ENCODE measurements around the gene ERF.
A peak's percentile ranks its signal among the peaks of the same experiment; 100 is the strongest.
"Not testable (repeated sequence)": the region's sequence is repeated elsewhere in the genome, so short reads cannot be mapped to it uniquely, and the experiment has no call there.

The ERF gene

GRCh38 chr19:42275517-42275916 lies 20.6 kb upstream of the ERF start:
- DNase-seq (ENCODE audit: low spot score), result no peak

- DNase-seq (ENCODE audit: low spot score), result peak; percentile 76
Observed at GRCh38 chr19:42275103-42275502, 20.2 kb upstream of the ERF start.

GRCh38 chr19:42274065-42274682 lies 19.2 kb upstream of the ERF start:
- DNase-seq (ENCODE audit: low spot score), result no peak

GRCh38 chr19:42273407-42274064 lies 18.6 kb upstream of the ERF start:
- no peak for DNase-seq (ENCODE audit: low spot score)

- no peak for DNase-seq (ENCODE audit: low spot score)
Observed at GRCh38 chr19:42272989-42273406, 18.1 kb upstream of the ERF start.

GRCh38 chr19:42272535-42272897 lies 17.6 kb upstream of the ERF start:
- no peak for DNase-seq (ENCODE audit: low spot score)

- no peak for DNase-seq (ENCODE audit: low spot score)
Observed at GRCh38 chr19:42271861-42272534, 17.1 kb upstream of the ERF start.

- peak; percentile 54 for DNase-seq (ENCODE audit: low spot score)
Observed at GRCh38 chr19:42271045-42271419, 16.1 kb upstream of the ERF start.

GRCh38 chr19:42270346-42271044 lies 15.6 kb upstream of the ERF start:
- DNase-seq (ENCODE audit: low spot score), result no peak

GRCh38 chr19:42269478-42270345 lies 14.8 kb upstream of the ERF start:
- peak; percentile 14 for DNase-seq (ENCODE audit: low spot score)

- peak; percentile 100 for DNase-seq (ENCODE audit: low spot score)
Observed at GRCh38 chr19:42268704-42269477, 14.0 kb upstream of the ERF start, which contains the start of gene CIC. CIC (plus strand) TSS chr19:42269252; CDS start chr19:42271784, 2,532 bp downstream.

GRCh38 chr19:42268142-42268703 lies 13.3 kb upstream of the ERF start:
- DNase-seq (ENCODE audit: low spot score), result peak; percentile 100

GRCh38 chr19:42267644-42268141 lies 12.8 kb upstream of the ERF start:
- peak; percentile 50 for DNase-seq (ENCODE audit: low spot score)

GRCh38 chr19:42266928-42267603 lies 12.1 kb upstream of the ERF start:
- DNase-seq (ENCODE audit: low spot score), result not testable (repeated sequence)

- not testable (repeated sequence) for DNase-seq (ENCODE audit: low spot score)
Observed at GRCh38 chr19:42266105-42266504, 11.2 kb upstream of the ERF start.

- no peak for DNase-seq (ENCODE audit: low spot score)
Observed at GRCh38 chr19:42261763-42262162, 6.8 kb upstream of the ERF start.

GRCh38 chr19:42257842-42258241 lies 2.9 kb upstream of the ERF start:
- not testable (repeated sequence) for DNase-seq (ENCODE audit: low spot score)

- peak; percentile 82 for DNase-seq (ENCODE audit: low spot score)
Observed at GRCh38 chr19:42255766-42256745, 1.1 kb upstream of the ERF start.

Data from cerebellar cortex (tissue), 1 donor.